Right ventricle myocardium inferior (tissue), 1 donor: ENCODE data around the gene TP63. TPM values are rescaled to one million over a fixed set of nuclear protein-coding genes. Genes with fewer than 3 reads are reported as not detected.

Source experiments
- ATAC-seq: fragments of 200-7000 bp; cut with Tn5 transposase; one replicate; pipeline ENCODE4 v1.9.1; 2020; ENCODE audit warnings: mild to moderate bottlenecking, moderate library complexity
- DNase-seq: peaks from one replicate; pipeline ENCODE4 v3.0.0; 2021; ENCODE audit errors: missing footprints
- intact Hi-C: fragments of 100-400 bp; cut with DNase I; formaldehyde crosslinking; loops from one replicate; pipeline ENCODE4 v1.11.0; 2022
- total RNA-seq: library from RNA; stranded (reverse); fragmentation: NEBNext Ultra II Directional; extraction: Animal tissue kit (Norgen Biotek cat#: 25700); gene quantifications from one replicate; pipeline ENCODE4 v1.2.1, GENCODE V29; 2021
- donor health status: DM: no; HTN: yes; CAD: no; lungs with severe emphysema.

Gene TP63
- total RNA-seq, 1 donor from 2014 or later = not detected

- intact Hi-C loops = no loop called here
- DNase-seq = no peak
- ATAC-seq = no peak
Measured at GRCh38 chr3:189790658-189791057, 159.5 kb downstream of the TP63 start.

GRCh38 chr3:189792046-189792929 lies 161.1 kb downstream of the TP63 start:
- no peak for DNase-seq
- ATAC-seq = no peak
- intact Hi-C loops = no loop called here

DNA sequence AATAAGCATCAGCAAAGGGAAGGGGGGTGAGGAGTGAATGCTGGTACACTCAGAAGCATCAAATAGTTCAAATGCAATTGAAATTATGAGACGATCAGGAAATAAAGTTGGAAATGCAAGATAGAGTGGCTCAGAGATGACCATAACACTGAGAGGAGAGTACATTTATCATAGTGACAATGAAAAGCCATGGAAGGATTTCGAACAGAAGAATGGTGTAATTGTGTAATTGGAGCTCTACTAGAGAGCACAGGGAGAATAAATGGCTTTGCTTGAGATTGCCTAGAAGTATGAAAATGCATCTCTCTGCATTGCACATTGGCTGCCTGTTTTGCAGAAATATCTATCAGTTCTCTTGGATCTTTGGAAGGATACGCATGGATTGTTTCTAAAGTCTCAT lies 163.3 kb downstream of the TP63 start:
- intact Hi-C loops = no loop called here
- ATAC-seq = no peak
- DNase-seq = no peak

DNA sequence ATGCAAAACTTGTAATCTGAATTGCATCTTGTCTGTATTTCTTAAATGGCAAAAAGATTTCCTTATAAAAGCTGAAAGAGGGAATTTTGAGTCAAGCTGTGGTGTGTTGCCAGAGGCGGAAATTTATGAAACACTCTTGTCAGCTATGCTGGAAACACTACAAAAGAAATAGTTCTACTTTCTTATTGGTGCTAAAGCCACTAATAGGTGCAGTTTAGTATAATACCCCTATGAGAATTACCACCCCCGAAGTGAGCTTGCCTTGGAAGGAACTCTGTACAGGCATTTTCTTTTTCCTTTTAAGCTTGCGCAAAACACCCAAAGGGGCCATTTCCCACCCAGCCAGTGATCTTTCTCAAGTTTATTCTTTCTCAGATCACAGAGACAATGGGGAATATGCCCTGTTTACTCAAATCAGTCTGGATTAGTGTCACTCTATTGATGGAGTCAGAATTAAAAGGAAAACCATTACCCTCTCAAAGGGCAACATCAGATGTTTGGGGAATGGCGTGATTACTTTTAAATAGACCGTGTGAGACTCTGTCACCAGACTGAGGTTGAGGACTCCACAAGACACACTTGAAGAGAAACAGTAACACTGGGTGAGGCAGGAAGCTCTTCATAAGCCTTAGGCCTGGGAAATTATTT lies 166.0 kb downstream of the TP63 start:
- DNase-seq = no peak
- ATAC-seq = no peak

GRCh38 chr3:189799366-189799765 lies 168.2 kb downstream of the TP63 start:
- DNase-seq = no peak
- no peak for ATAC-seq
- intact Hi-C loops = no loop called here

More for the DNA sequence above, 166.0 kb downstream of the TP63 start:
- intact Hi-C loops = no loop called here

- intact Hi-C loops = no loop called here
- ATAC-seq = no peak
Measured at GRCh38 chr3:189800436-189800835, 169.2 kb downstream of the TP63 start.

GRCh38 chr3:189803254-189803653 lies 172.1 kb downstream of the TP63 start:
- DNase-seq (no peak), ATAC-seq (no peak)
- intact Hi-C loops = no loop called here

More at GRCh38 chr3:189800436-189800835, 169.2 kb downstream of the TP63 start:
- no peak for DNase-seq

- ATAC-seq (no peak), DNase-seq (no peak)
- intact Hi-C loops = no loop called here
Measured at GRCh38 chr3:189805375-189806067, 174.3 kb downstream of the TP63 start.

GRCh38 chr3:189806171-189806951 lies 175.2 kb downstream of the TP63 start:
- ATAC-seq (no peak), DNase-seq (no peak)
- intact Hi-C loops = no loop called here

DNA sequence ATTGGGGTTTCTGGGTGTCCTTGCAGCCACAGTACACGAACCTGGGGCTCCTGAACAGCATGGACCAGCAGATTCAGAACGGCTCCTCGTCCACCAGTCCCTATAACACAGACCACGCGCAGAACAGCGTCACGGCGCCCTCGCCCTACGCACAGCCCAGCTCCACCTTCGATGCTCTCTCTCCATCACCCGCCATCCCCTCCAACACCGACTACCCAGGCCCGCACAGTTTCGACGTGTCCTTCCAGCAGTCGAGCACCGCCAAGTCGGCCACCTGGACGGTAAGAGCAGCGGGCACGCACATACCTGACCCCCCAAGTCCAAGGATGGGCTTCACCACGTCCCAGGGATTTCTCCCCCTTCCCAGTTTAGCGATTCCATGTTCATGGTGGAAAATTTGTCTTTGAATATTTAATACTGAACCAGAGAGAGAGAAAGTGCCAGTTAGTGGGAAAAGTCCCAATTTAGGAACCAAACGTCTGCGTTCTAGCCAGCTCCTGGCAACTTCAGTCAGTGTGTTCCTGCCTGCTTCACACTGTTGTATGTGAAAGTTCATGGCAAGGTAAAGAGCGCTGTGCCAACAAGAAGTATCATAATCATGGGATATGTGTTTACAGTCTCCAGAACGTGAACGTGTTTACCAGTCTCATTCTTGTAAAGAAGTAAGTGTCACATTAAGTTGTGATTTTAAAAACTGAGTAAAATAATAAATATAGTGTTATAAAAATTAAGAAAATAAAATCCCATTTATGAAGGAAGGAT lies 177.2 kb downstream of the TP63 start:
- no peak for DNase-seq
- ATAC-seq = no peak
- intact Hi-C loops = no loop called here

DNA sequence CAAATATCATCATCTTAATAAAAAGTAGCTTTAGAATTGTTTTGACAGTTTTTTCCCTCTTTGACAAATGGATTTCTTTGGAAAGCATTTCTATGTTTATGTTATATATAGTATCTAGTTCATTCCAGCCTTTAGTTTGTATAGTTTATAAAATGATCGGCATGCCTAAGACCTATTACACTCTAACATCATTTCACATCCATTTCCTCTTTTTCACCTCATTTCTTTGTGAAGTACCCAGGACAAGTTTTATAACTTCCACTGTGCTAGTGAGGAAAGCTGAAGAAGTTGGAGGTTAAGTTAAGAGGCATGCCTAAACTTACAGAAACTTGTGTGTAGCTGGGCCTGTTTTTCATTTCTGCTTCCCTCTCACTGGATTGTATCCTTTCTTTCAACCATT lies 178.4 kb downstream of the TP63 start:
- no peak for ATAC-seq
- intact Hi-C loops = no loop called here
- no peak for DNase-seq

DNA sequence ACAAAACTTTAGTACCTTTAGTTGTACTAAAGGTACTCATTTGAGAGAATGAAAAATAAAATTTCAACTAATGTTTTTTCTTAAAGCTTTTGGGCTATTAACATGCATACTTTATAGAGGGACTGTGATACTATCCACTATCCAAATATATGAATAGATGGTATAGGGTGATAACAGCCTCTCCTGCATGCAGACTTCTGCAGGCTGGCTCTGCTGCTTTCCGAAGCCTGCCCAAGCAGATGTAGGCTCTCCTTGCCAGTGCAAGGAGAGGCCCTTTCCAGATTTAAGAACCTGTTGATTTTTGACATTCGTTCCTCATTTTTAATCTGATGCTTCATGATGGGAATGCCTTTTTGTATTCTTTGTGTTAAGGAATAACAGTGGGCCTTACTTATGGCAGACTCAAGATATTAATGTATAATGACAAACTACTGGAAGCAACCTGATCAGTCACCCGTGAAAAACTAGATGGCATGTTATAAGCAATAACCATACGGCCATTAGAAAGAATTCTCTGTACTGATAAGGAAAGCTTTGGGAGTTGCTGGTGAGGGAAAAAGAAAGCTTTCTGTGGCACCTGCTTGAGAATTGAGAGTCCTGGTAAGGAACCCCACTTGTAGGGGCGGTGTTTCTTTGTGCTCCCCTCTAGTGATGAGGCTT lies 181.7 kb downstream of the TP63 start:
- intact Hi-C loops = no loop called here
- DNase-seq (no peak), ATAC-seq (no peak)

- intact Hi-C loops = no loop called here
- DNase-seq (no peak), ATAC-seq (peak; percentile 69)
Measured at GRCh38 chr3:189813647-189814240, 182.6 kb downstream of the TP63 start.

- ATAC-seq (no peak), DNase-seq (no peak)
- intact Hi-C loops = loop anchor here (5.0 kb wide), 1 partner anchor 42 kb away; no protein-coding TSS in a partner anchor
Measured at GRCh38 chr3:189820365-189820720, 189.2 kb downstream of the TP63 start.

GRCh38 chr3:189821262-189821661 lies 190.1 kb downstream of the TP63 start:
- no peak for ATAC-seq
- DNase-seq = no peak
- intact Hi-C loops = loop anchor here (5.0 kb wide), 1 partner anchor 41 kb away; no protein-coding TSS in a partner anchor

DNA sequence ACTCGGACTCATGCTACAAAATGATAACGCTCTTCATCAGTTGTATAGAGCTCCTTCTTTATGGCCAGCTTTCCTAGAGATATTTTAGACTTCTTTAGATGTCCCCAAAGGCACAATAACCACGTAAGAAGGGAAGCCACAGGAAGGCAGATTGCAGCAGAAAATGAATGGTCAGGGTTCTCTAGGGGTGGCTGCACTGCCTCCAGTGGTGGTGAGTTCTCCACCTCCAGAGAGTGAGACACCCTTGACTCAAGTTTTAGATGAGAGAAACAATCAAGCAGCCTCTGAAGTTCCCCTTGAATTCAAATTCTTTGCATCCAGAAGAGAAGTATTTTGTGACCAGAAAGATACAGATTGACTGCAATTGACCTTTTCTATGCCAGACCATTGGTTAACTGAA lies 191.5 kb downstream of the TP63 start:
- no peak for ATAC-seq
- DNase-seq = no peak
- intact Hi-C loops = loop anchor here (5.0 kb wide), 1 partner anchor 40 kb away; no protein-coding TSS in a partner anchor

GRCh38 chr3:189824629-189825312 lies 193.6 kb downstream of the TP63 start:
- intact Hi-C loops = loop anchor here (5.0 kb wide), 1 partner anchor 38 kb away; no protein-coding TSS in a partner anchor
- DNase-seq (no peak), ATAC-seq (no peak)
